ENCODE measurements around the gene ADAMTSL5. TPM values are rescaled to one million over a fixed set of nuclear protein-coding genes. Genes with fewer than 3 reads are reported as not detected.

ADAMTSL5 gene
- total RNA-seq, 1 experiment from 2014 or later = 23.9 TPM

DNA sequence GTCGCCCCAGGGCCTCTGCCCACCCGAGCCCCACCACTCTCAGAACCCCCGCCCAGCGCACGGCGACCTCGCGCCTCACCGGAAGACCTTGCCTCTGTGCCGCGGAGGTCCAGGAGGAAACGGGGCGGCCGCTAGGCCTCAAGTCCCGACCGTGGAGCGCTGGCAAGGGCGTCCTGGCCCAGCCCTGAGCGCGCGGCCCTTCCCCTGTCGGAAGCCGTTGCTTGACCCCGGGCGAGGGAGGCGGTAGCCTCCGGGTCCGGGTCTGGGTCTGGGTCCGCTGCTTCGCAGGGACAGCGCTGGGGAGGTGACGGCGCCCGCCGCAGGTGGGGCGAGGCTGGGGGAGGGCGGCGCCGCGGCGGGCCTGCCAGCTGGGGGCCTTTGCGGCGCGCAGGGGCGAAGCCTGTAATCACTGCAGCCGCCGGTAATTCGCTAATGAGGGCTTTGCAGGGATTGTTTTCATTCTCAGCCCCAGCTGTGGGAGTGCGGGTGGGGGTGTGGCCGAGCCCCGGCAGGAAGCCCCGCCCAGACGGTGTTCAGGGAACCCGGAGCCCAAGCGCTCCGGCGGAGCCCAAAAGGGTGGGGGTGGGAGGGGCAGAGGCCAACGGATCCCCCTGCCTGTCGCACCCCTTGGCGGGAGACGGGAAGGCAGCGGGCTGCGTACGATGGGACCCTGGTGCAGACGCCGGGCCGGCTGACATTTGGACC, 42.4 kb downstream of the ADAMTSL5 start:
- Histone ChIP-seq H3K27me3 (replicated peaks; ENCODE audit: control insufficient read depth, insufficient read depth, low read length) (no peaks in the 10 kb centered on the region), H3K36me3 (ENCODE audit: control insufficient read depth, insufficient read depth, low read length) (no peaks in the 10 kb centered on the region), H3K4me1 (peaks cover 15% of the 10 kb centered on the region), H3K4me3 (ENCODE audit: low read depth, low read length) (peak overlapping the region; percentile 65), H3K9me3 (no peaks in the 10 kb centered on the region)
- ChIA-PET POLR2A (no interaction called here), CTCF (no interaction called here)
- intact Hi-C loops (cut with micrococcal nuclease; ENCODE audit: unreplicated experiment) = loop anchor here (2.0 to 5.0 kb wide), 2 partner anchors 38 to 63 kb away; partner anchors contain the start of gene DAZAP1
- Mint-ChIP-seq H3K36me3 (ENCODE audit: insufficient read depth, unreplicated experiment) (peaks cover 46% of the 10 kb centered on the region), H3K4me1 (ENCODE audit: low read depth, unreplicated experiment) (peaks cover 4% of the 10 kb centered on the region), H3K4me3 (ENCODE audit: unreplicated experiment) (peak overlapping the region; percentile 89), H3K9me3 (ENCODE audit: unreplicated experiment) (no peaks in the 10 kb centered on the region), H3K27ac (ENCODE audit: unreplicated experiment) (peak overlapping the region; percentile 90), H3K27me3 (ENCODE audit: insufficient read depth, unreplicated experiment) (no peaks in the 10 kb centered on the region)
- DNase-seq = peak; percentile 78 to 81
- no TSS peak for BruUV-seq (replicated peaks)
- TF ChIP-seq, protein P1, sequence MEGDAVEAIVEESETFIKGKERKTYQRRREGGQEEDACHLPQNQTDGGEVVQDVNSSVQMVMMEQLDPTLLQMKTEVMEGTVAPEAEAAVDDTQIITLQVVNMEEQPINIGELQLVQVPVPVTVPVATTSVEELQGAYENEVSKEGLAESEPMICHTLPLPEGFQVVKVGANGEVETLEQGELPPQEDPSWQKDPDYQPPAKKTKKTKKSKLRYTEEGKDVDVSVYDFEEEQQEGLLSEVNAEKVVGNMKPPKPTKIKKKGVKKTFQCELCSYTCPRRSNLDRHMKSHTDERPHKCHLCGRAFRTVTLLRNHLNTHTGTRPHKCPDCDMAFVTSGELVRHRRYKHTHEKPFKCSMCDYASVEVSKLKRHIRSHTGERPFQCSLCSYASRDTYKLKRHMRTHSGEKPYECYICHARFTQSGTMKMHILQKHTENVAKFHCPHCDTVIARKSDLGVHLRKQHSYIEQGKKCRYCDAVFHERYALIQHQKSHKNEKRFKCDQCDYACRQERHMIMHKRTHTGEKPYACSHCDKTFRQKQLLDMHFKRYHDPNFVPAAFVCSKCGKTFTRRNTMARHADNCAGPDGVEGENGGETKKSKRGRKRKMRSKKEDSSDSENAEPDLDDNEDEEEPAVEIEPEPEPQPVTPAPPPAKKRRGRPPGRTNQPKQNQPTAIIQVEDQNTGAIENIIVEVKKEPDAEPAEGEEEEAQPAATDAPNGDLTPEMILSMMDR (IDR thresholded peaks at IDR 0.05; ENCODE audit: insufficient read depth in 1 of 2, low read depth in 1 of 2, low read length in 1 of 2, severe bottlenecking in 1 of 2, unreplicated experiment in 1 of 2) = no peak

DNA sequence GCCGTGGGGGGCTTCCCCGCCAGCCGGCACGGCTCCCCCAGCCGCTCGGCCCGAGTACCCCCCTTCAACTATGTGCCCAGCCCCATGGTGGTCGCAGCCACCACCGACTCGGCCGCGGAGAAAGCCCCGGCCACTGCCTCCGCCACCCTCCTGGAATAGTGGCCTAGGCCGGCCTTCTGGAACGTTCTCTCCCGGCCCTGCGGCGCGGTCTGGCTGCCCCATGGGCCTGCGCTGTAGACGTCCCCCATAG, 42.8 kb downstream of the ADAMTSL5 start:
- Histone ChIP-seq H3K4me3 (ENCODE audit: low read depth, low read length) (peak overlapping the region; percentile 65), H3K27me3 (replicated peaks; ENCODE audit: control insufficient read depth, insufficient read depth, low read length) (no peaks in the 10 kb centered on the region), H3K36me3 (ENCODE audit: control insufficient read depth, insufficient read depth, low read length) (no peaks in the 10 kb centered on the region), H3K9me3 (no peaks in the 10 kb centered on the region), H3K4me1 (peaks cover 15% of the 10 kb centered on the region)
- TF ChIP-seq, protein P1 (IDR thresholded peaks at IDR 0.05; ENCODE audit: insufficient read depth in 1 of 2, low read depth in 1 of 2, low read length in 1 of 2, severe bottlenecking in 1 of 2, unreplicated experiment in 1 of 2) = no peak
- no peaks in the 10 kb centered on the region for H3K9me3 Mint-ChIP-seq (ENCODE audit: unreplicated experiment)
- no peak for DNase-seq
- POLR2A ChIA-PET = no interaction called here
- CTCF ChIA-PET = no interaction called here
- peaks cover 46% of the 10 kb centered on the region for H3K36me3 Mint-ChIP-seq (ENCODE audit: insufficient read depth, unreplicated experiment)
- peaks cover 4% of the 10 kb centered on the region for H3K4me1 Mint-ChIP-seq (ENCODE audit: low read depth, unreplicated experiment)
- no TSS peak for BruUV-seq (replicated peaks)
- H3K27me3 Mint-ChIP-seq (ENCODE audit: insufficient read depth, unreplicated experiment) = no peaks in the 10 kb centered on the region
- peak overlapping the region; percentile 90 for H3K27ac Mint-ChIP-seq (ENCODE audit: unreplicated experiment)
- H3K4me3 Mint-ChIP-seq (ENCODE audit: unreplicated experiment) = peak overlapping the region; percentile 89
- intact Hi-C loops (cut with micrococcal nuclease; ENCODE audit: unreplicated experiment) = loop anchor here (2.0 to 5.0 kb wide), 2 partner anchors 39 to 63 kb away; partner anchors contain the start of gene DAZAP1

DNA sequence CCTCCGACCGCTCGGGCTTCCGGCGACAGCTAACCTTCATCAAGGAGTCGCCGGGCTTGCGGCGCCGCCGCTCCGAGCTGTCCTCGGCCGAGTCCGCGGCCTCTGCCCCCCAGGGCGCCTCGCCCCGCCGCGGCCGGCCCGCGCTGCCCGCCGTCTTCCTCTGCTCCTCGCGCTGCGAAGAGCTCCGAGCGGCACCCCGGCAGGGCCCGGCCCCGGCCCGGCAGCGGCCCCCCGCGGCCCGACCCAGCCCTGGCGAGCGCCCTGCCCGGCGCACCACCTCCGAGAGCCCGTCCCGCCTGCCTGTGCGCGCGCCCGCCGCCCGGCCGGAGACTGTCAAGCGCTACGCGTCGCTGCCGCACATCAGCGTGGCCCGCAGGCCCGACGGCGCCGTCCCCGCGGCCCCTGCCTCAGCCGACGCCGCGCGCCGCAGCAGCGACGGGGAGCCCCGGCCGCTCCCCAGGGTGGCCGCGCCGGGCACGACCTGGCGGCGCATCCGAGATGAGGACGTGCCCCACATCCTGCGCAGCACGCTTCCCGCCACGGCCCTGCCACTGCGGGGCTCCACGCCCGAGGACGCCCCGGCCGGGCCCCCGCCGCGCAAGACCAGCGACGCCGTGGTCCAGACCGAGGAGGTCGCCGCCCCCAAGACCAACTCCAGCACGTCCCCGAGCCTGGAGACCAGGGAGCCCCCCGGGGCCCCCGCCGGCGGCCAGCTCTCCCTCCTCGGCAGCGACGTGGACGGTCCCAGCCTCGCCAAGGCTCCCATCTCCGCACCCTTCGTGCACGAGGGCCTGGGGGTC, 43.4 kb downstream of the ADAMTSL5 start:
- Mint-ChIP-seq H3K4me1 (ENCODE audit: low read depth, unreplicated experiment) (peaks cover 4% of the 10 kb centered on the region), H3K4me3 (ENCODE audit: unreplicated experiment) (peak overlapping the region; percentile 89), H3K9me3 (ENCODE audit: unreplicated experiment) (no peaks in the 10 kb centered on the region), H3K27me3 (ENCODE audit: insufficient read depth, unreplicated experiment) (no peaks in the 10 kb centered on the region), H3K36me3 (ENCODE audit: insufficient read depth, unreplicated experiment) (peaks cover 46% of the 10 kb centered on the region), H3K27ac (ENCODE audit: unreplicated experiment) (peak overlapping the region; percentile 90)
- ChIA-PET POLR2A (no interaction called here), CTCF (interaction anchor here (1.0 kb wide), 1 partner anchor 32 kb away, joined by 3 read pairs; no protein-coding TSS in a partner anchor)
- TF ChIP-seq, protein P1 (IDR thresholded peaks at IDR 0.05; ENCODE audit: insufficient read depth in 1 of 2, low read depth in 1 of 2, low read length in 1 of 2, severe bottlenecking in 1 of 2, unreplicated experiment in 1 of 2) = no peak
- peak in 1 of 2 experiments; percentile 77 for DNase-seq
- intact Hi-C loops (cut with micrococcal nuclease; ENCODE audit: unreplicated experiment) = loop anchor here (2.0 to 5.0 kb wide), 2 partner anchors 39 to 62 kb away; partner anchors contain the start of gene DAZAP1
- BruUV-seq (replicated peaks) = no TSS peak
- Histone ChIP-seq H3K36me3 (ENCODE audit: control insufficient read depth, insufficient read depth, low read length) (no peaks in the 10 kb centered on the region), H3K9me3 (no peaks in the 10 kb centered on the region), H3K4me1 (peaks cover 15% of the 10 kb centered on the region), H3K4me3 (ENCODE audit: low read depth, low read length) (peak overlapping the region; percentile 65), H3K27me3 (replicated peaks; ENCODE audit: control insufficient read depth, insufficient read depth, low read length) (no peaks in the 10 kb centered on the region)
